Liver (tissue), 3 donors: Measurements from ENCODE around the gene SNRNP70.
A peak's percentile ranks its signal among the peaks of the same experiment; 100 is the strongest.

Source experiments
- CTCF ChIP-seq: fragments of 150-350 bp; IDR thresholded peaks from 2 replicates; pipeline ENCODE4 v1.5.1; 2017; ENCODE audit warnings: improper control_type of control experiment, low read depth, low read length; ENCODE audit not compliant: missing input control
- GABPA ChIP-seq, 2 donors: IDR thresholded peaks in 1 of 2; conservative IDR thresholded peaks in 1 of 2; 2 replicates each; pipeline ENCODE4 v1.6.1; 2016; ENCODE audit warnings: antibody characterized with exemption in 2 of 2, mild to moderate bottlenecking in 1 of 2, moderate library complexity in 1 of 2
- RAD21 ChIP-seq, 2 donors: IDR thresholded peaks; 2 replicates each; pipeline ENCODE4 v1.6.1; 2016; ENCODE audit warnings: antibody characterized with exemption in 2 of 2, mild to moderate bottlenecking in 2 of 2
- REST ChIP-seq: IDR thresholded peaks from 2 replicates; pipeline ENCODE4 v1.6.1; 2016; ENCODE audit warnings: antibody characterized with exemption, mild to moderate bottlenecking
- TAF1 ChIP-seq: conservative IDR thresholded peaks from 2 replicates; pipeline ENCODE4 v1.6.1; 2016; ENCODE audit warnings: antibody characterized with exemption, mild to moderate bottlenecking
- YY1 ChIP-seq: IDR thresholded peaks from 2 replicates; pipeline ENCODE4 v1.6.1; 2016; ENCODE audit warnings: antibody characterized with exemption, mild to moderate bottlenecking
- ZBTB33 ChIP-seq: IDR thresholded peaks from 2 replicates; pipeline ENCODE4 v1.6.1; 2016; ENCODE audit warnings: antibody characterized with exemption
- donor health status: healthy.
- donor health status: healthy.

GRCh38 chr19:49098795-49099194 lies 13.5 kb downstream of the SNRNP70 start:
- TF ChIP-seq CTCF, result no peak
- TF ChIP-seq RAD21 (IDR thresholded peaks at IDR 0.05), result peak; percentile 26 to 51
- TF ChIP-seq YY1, result no peak
- no peak for TF ChIP-seq ZBTB33
- TF ChIP-seq TAF1, result no peak
- no peak for TF ChIP-seq REST
- TF ChIP-seq GABPA (IDR thresholded peaks at IDR 0.05 in 1 of 2, conservative IDR thresholded peaks at IDR 0.05 in 1 of 2), result no peak
